OCI-LY7 (cell line): ENCODE measurements around the gene NKAIN2. TPM values are rescaled to one million over a fixed set of nuclear protein-coding genes. Genes with fewer than 3 reads are reported as not detected.
A peak's percentile ranks its signal among the peaks of the same experiment; 100 is the strongest.

ENCODE experiments used
- BruUV-seq: library from RNA; stranded (reverse); fragments of 400-500 nt; replicated peaks from 2 replicates; lab custom pipeline; 2021; lab: Mats Ljungman, UMichigan
- CTCF ChIA-PET: fragments of 300-600 bp; sonication (Branson Sonifier 250); formaldehyde crosslinking; loops from one replicate; lab custom pipeline; 2022; ENCODE audit warnings: antibody characterized with exemption; ENCODE audit not compliant: unreplicated experiment; lab: Charles Lee
- POLR2A ChIA-PET: fragments of 300-600 bp; sonication (Branson Sonifier 250); formaldehyde crosslinking; loops from one replicate; lab custom pipeline; 2022; ENCODE audit warnings: antibody characterized with exemption; lab: Charles Lee
- DNase-seq: peaks from one replicate; pipeline ENCODE4 v3.0.0-alpha.2; 2015; ENCODE audit warnings: low spot score
- H2AFZ ChIP-seq: fragments of 200-600 bp; sonication (generic), shearing (Covaris generic); 2 replicates; pipeline ENCODE4 v1.6.1; 2014; ENCODE audit warnings: mild to moderate bottlenecking, antibody characterized with exemption, low read length, moderate library complexity
- H3K27ac ChIP-seq: fragments of 200-600 bp; sonication (generic); 2 replicates; pipeline ENCODE4 v1.5.1; 2014; ENCODE audit warnings: mixed run types, low read depth, mild to moderate bottlenecking, moderate library complexity, low read length, inconsistent platforms; ENCODE audit not compliant: poor library complexity, severe bottlenecking
- H3K36me3 ChIP-seq: fragments of 200-600 bp; sonication (generic); 2 replicates; pipeline ENCODE4 v1.6.1; 2014; ENCODE audit warnings: mild to moderate bottlenecking, antibody characterized with exemption, low read length, moderate library complexity, mixed read lengths; ENCODE audit not compliant: insufficient read depth
- H3K4me1 ChIP-seq: fragments of 200-600 bp; sonication (generic); 2 replicates; pipeline ENCODE4 v1.5.1; 2014; ENCODE audit warnings: mild to moderate bottlenecking, low read length; ENCODE audit not compliant: insufficient read depth, poor library complexity, severe bottlenecking
- H3K4me2 ChIP-seq: fragments of 200-600 bp; sonication (generic); 2 replicates; pipeline ENCODE4 v1.6.1; 2014; ENCODE audit warnings: mild to moderate bottlenecking, low read length
- H3K4me3 ChIP-seq: fragments of 200-600 bp; sonication (generic); 2 replicates; pipeline ENCODE4 v1.5.1; 2014; ENCODE audit warnings: mild to moderate bottlenecking, low read depth, low read length; ENCODE audit not compliant: poor library complexity, severe bottlenecking
- H3K79me2 ChIP-seq: fragments of 200-600 bp; sonication (generic); 2 replicates; pipeline ENCODE4 v1.6.1; 2016; ENCODE audit warnings: low read depth, mild to moderate bottlenecking, low read length, moderate library complexity, mixed read lengths; ENCODE audit not compliant: insufficient read depth
- H3K9me2 ChIP-seq: fragments of 200-600 bp; sonication (generic); 2 replicates; pipeline ENCODE4 v1.6.1; 2016; ENCODE audit warnings: mild to moderate bottlenecking, low read length, mixed read lengths; ENCODE audit not compliant: insufficient read depth
- H3K9me3 ChIP-seq: fragments of 200-600 bp; sonication (generic); 2 replicates; pipeline ENCODE4 v1.6.1; 2014; ENCODE audit warnings: mild to moderate bottlenecking, mixed run types, low read length, mixed read lengths
- H4K20me1 ChIP-seq: fragments of 200-600 bp; sonication (generic); 2 replicates; pipeline ENCODE4 v1.6.1; 2014; ENCODE audit warnings: mild to moderate bottlenecking, antibody characterized with exemption, low read length, moderate library complexity, mixed read lengths; ENCODE audit not compliant: insufficient read depth
- EZH2phosphoT487 ChIP-seq: fragments of 200-600 bp; sonication (generic); IDR thresholded peaks from 2 replicates; pipeline ENCODE4 v1.6.1; 2018; ENCODE audit warnings: low read depth, borderline replicate concordance, mild to moderate bottlenecking, mixed run types, antibody characterized with exemption, low read length, moderate library complexity, mixed read lengths
- intact Hi-C: fragments of 100-400 bp; cut with micrococcal nuclease; formaldehyde crosslinking; loops from one replicate; pipeline ENCODE4 v1.10.0; 2022; ENCODE audit not compliant: unreplicated experiment
- total RNA-seq, 2 experiments: library from RNA; depleted of rRNA in 1 of 2; stranded (reverse); fragments of >200 nt in 1 of 2; shearing (Covaris generic) in 1 of 2; gene quantifications; 2 replicates each; pipeline ENCODE4 v1.2.3, GENCODE V29; 2014 to 2022
- TF ChIP-seq, protein P1 (sequence below): fragments of 200-600 bp; sonication (generic); conservative IDR thresholded peaks from 2 replicates; pipeline ENCODE4 v1.5.1; 2014; ENCODE audit warnings: mild to moderate bottlenecking, antibody characterized with exemption, low read length, moderate library complexity, mixed read lengths

Gene NKAIN2
- total RNA-seq, 2 experiments from 2014 or later, result not detected

GRCh38 chr6:123770247-123770949 lies 33.3 kb upstream of the NKAIN2 start:
- Histone ChIP-seq H3K4me2 (no peak overlapping the region), H3K27ac (no peak overlapping the region), H3K9me2 (no peaks in the 10 kb centered on the region), H3K4me1 (no peaks in the 10 kb centered on the region), H3K9me3 (no peaks in the 10 kb centered on the region), H4K20me1 (no peaks in the 10 kb centered on the region), H3K79me2 (no peaks in the 10 kb centered on the region), H2AFZ (no peak overlapping the region), H3K36me3 (no peaks in the 10 kb centered on the region), H3K4me3 (no peak overlapping the region)
- no TSS peak for BruUV-seq
- intact Hi-C loops, result no loop called here
- CTCF ChIA-PET, result no interaction called here
- POLR2A ChIA-PET, result no interaction called here
- TF ChIP-seq, protein P1, sequence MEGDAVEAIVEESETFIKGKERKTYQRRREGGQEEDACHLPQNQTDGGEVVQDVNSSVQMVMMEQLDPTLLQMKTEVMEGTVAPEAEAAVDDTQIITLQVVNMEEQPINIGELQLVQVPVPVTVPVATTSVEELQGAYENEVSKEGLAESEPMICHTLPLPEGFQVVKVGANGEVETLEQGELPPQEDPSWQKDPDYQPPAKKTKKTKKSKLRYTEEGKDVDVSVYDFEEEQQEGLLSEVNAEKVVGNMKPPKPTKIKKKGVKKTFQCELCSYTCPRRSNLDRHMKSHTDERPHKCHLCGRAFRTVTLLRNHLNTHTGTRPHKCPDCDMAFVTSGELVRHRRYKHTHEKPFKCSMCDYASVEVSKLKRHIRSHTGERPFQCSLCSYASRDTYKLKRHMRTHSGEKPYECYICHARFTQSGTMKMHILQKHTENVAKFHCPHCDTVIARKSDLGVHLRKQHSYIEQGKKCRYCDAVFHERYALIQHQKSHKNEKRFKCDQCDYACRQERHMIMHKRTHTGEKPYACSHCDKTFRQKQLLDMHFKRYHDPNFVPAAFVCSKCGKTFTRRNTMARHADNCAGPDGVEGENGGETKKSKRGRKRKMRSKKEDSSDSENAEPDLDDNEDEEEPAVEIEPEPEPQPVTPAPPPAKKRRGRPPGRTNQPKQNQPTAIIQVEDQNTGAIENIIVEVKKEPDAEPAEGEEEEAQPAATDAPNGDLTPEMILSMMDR, result no peak
- TF ChIP-seq EZH2phosphoT487, result no peak
- DNase-seq, result no peak

GRCh38 chr6:123771126-123771525 lies 32.5 kb upstream of the NKAIN2 start:
- TF ChIP-seq EZH2phosphoT487, result no peak
- TF ChIP-seq, protein P1, result no peak
- intact Hi-C loops, result no loop called here

DNA sequence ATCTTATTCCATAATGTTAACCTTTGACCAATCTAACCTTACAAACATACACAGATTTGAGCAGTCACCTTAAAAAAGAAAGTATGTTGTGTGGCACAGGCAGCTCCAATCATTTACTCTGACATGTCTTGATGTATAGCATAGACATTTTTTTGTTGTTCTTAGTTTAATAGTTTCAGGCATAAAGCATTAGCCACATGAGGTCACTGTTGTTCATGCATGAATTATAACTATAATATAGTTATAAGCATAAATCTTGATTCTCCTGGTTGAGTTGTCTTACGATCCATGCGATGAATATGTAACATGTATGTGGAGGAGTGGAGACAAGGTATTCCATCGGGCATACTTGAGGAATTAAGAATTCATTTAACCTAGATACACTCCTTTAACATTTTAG lies 26.1 kb upstream of the NKAIN2 start:
- DNase-seq, result no peak
- Histone ChIP-seq H3K9me2 (no peaks in the 10 kb centered on the region), H3K36me3 (no peaks in the 10 kb centered on the region), H3K4me2 (no peak overlapping the region), H3K9me3 (no peaks in the 10 kb centered on the region), H2AFZ (no peak overlapping the region), H3K27ac (no peak overlapping the region), H3K4me3 (no peak overlapping the region), H4K20me1 (no peaks in the 10 kb centered on the region), H3K4me1 (no peaks in the 10 kb centered on the region), H3K79me2 (no peaks in the 10 kb centered on the region)
- POLR2A ChIA-PET, result no interaction called here
- CTCF ChIA-PET, result no interaction called here
- no TSS peak for BruUV-seq
- intact Hi-C loops, result no loop called here
- TF ChIP-seq EZH2phosphoT487, result no peak
- TF ChIP-seq, protein P1, result peak; percentile 38; the same call in 1 of the 2 replicates

More at GRCh38 chr6:123771126-123771525, 32.5 kb upstream of the NKAIN2 start:
- Histone ChIP-seq H2AFZ (no peak overlapping the region), H3K9me3 (no peaks in the 10 kb centered on the region), H4K20me1 (no peaks in the 10 kb centered on the region), H3K9me2 (no peaks in the 10 kb centered on the region), H3K27ac (no peak overlapping the region), H3K4me2 (no peak overlapping the region), H3K36me3 (no peaks in the 10 kb centered on the region), H3K4me3 (no peak overlapping the region), H3K79me2 (no peaks in the 10 kb centered on the region), H3K4me1 (no peaks in the 10 kb centered on the region)
- ChIA-PET CTCF (no interaction called here), POLR2A (no interaction called here)
- DNase-seq, result no peak
- BruUV-seq, result no TSS peak
